ENCODE results near the gene FSIP2.

The FSIP2 gene

GRCh38 chr2:185738679-185739472, at the start of gene FSIP2:
TSS of gene FSIP2 (plus strand) at chr2:185738804. CDS start at chr2:185738895, 91 bp downstream.
- DNase-seq (ENCODE audit: low read depth) = no peak

- DNase-seq (ENCODE audit: low read depth) = no peak
These were observed 48.6 kb upstream of the FSIP2 start for GRCh38 chr2:185689906-185690539.

GRCh38 chr2:185695711-185696235, 42.8 kb upstream of the FSIP2 start:
- no peak for DNase-seq (ENCODE audit: low read depth)

- DNase-seq (ENCODE audit: low read depth) = no peak
These were observed 37.7 kb upstream of the FSIP2 start for GRCh38 chr2:185700883-185701282.

- no peak for DNase-seq (ENCODE audit: low read depth)
These were observed 3.9 kb upstream of the FSIP2 start for GRCh38 chr2:185734658-185735057.

- no peak for DNase-seq (ENCODE audit: low read depth)
These were observed 2.4 kb upstream of the FSIP2 start for GRCh38 chr2:185736210-185736609.

- no peak for DNase-seq (ENCODE audit: low read depth)
These were observed 7.6 kb downstream of the FSIP2 start for GRCh38 chr2:185745864-185746859.

GRCh38 chr2:185757356-185757755, 18.8 kb downstream of the FSIP2 start:
- DNase-seq (ENCODE audit: low read depth) = no peak

GRCh38 chr2:185771396-185771795, 32.8 kb downstream of the FSIP2 start:
- DNase-seq (ENCODE audit: low read depth) = no peak

- DNase-seq (ENCODE audit: low read depth) = no peak
These were observed 42.3 kb downstream of the FSIP2 start for GRCh38 chr2:185780890-185781289.

GRCh38 chr2:185782223-185782769, 43.7 kb downstream of the FSIP2 start:
- DNase-seq (ENCODE audit: low read depth) = no peak

- no peak for DNase-seq (ENCODE audit: low read depth)
These were observed 46.6 kb downstream of the FSIP2 start for GRCh38 chr2:185785156-185785555.

- DNase-seq (ENCODE audit: low read depth) = no peak
These were observed 47.4 kb downstream of the FSIP2 start for GRCh38 chr2:185785851-185786473.

- DNase-seq (ENCODE audit: low read depth) = no peak
These were observed 48.9 kb downstream of the FSIP2 start for GRCh38 chr2:185787227-185788145.

GRCh38 chr2:185790361-185790760, 51.8 kb downstream of the FSIP2 start:
- DNase-seq (ENCODE audit: low read depth) = no peak

GRCh38 chr2:185793532-185794345, 55.1 kb downstream of the FSIP2 start:
- DNase-seq (ENCODE audit: low read depth) = no peak

GRCh38 chr2:185796758-185797157, 58.2 kb downstream of the FSIP2 start:
- no peak for DNase-seq (ENCODE audit: low read depth)

GRCh38 chr2:185802926-185803325, 64.3 kb downstream of the FSIP2 start:
- DNase-seq (ENCODE audit: low read depth) = no peak

- DNase-seq (ENCODE audit: low read depth) = no peak
These were observed 68.2 kb downstream of the FSIP2 start for GRCh38 chr2:185806783-185807182.
